ENCODE data around the gene C14orf93.

DNA sequence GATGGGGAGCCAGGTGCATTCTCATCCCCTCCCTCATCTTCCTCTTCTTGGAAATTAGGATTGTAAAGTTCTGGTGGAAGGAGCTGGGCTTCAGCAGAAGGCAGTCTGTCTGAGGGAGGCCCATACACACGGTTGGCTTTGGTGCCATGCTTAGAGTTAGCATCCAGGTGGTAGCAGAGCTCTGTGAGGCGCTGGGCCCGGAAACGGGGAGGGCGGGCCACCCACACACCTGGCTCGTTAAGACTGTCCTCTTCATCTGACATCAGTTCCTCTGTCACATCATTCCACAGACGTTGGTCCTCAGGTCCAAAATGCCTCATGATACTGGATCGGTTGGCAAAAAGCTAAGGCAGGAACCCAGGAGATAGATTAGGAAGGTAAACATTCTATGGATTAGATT lies 22.7 kb downstream of the C14orf93 start:
- TF ChIP-seq, protein P1, sequence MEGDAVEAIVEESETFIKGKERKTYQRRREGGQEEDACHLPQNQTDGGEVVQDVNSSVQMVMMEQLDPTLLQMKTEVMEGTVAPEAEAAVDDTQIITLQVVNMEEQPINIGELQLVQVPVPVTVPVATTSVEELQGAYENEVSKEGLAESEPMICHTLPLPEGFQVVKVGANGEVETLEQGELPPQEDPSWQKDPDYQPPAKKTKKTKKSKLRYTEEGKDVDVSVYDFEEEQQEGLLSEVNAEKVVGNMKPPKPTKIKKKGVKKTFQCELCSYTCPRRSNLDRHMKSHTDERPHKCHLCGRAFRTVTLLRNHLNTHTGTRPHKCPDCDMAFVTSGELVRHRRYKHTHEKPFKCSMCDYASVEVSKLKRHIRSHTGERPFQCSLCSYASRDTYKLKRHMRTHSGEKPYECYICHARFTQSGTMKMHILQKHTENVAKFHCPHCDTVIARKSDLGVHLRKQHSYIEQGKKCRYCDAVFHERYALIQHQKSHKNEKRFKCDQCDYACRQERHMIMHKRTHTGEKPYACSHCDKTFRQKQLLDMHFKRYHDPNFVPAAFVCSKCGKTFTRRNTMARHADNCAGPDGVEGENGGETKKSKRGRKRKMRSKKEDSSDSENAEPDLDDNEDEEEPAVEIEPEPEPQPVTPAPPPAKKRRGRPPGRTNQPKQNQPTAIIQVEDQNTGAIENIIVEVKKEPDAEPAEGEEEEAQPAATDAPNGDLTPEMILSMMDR (IDR thresholded peaks at IDR 0.05; ENCODE audit: low read depth, low read length) = no peak
- TF ChIP-seq EZH2phosphoT487 (IDR thresholded peaks at IDR 0.05; ENCODE audit: low read depth) = no peak

All from OCI-LY3 (cell line).